Upper lobe of left lung (tissue), 6 donors: Measurements from ENCODE around the gene ITSN1. TPM values are rescaled to one million over a fixed set of nuclear protein-coding genes. Genes with fewer than 3 reads are reported as not detected.

Experiments
- ATAC-seq, 2 donors: fragments of 200-7000 bp; cut with Tn5 transposase; one replicate each; pipeline ENCODE4 v1.9.1; 2022; ENCODE audit warnings: mild to moderate bottlenecking in 2 of 2, moderate library complexity in 2 of 2; ENCODE audit not compliant: low FRiP score in 2 of 2
- DNase-seq, 2 donors: peaks; one replicate each; pipeline ENCODE4 v3.0.0-alpha.2; 2019 to 2020
- H3K27ac ChIP-seq, 4 donors: fragments of 200-600 bp; sonication (generic); one replicate each; pipeline ENCODE4 v1.5.1; 2016 to 2019
- H3K27me3 ChIP-seq, 4 donors: fragments of 200-600 bp; sonication (generic); one replicate each; pipeline ENCODE4 v1.5.1; 2017 to 2019
- H3K36me3 ChIP-seq, 4 donors: fragments of 200-600 bp; sonication (generic); one replicate each; pipeline ENCODE4 v1.5.1; 2016 to 2019
- H3K4me1 ChIP-seq, 4 donors: fragments of 200-600 bp; sonication (generic); one replicate each; pipeline ENCODE4 v1.5.1; 2018 to 2019
- H3K4me3 ChIP-seq, 4 donors: fragments of 200-600 bp; sonication (generic); one replicate each; pipeline ENCODE4 v1.5.1; 2017 to 2019; ENCODE audit warnings: mild to moderate bottlenecking in 2 of 4, moderate library complexity in 1 of 4
- H3K9me3 ChIP-seq, 4 donors: fragments of 200-600 bp; sonication (generic); one replicate each; pipeline ENCODE4 v1.5.1; 2018 to 2019
- EP300 ChIP-seq, 4 donors: sonication (generic); formaldehyde crosslinking; IDR thresholded peaks; one replicate each; pipeline ENCODE4 v1.5.1; 2017; ENCODE audit warnings: antibody characterized with exemption in 4 of 4, control low read depth in 2 of 4
- POLR2A ChIP-seq, 4 donors: fragments of 450-650 bp; IDR thresholded peaks; one replicate each; pipeline ENCODE4 v1.5.1; 2016 to 2017; ENCODE audit warnings: antibody characterized with exemption in 4 of 4, mild to moderate bottlenecking in 2 of 4
- POLR2AphosphoS5 ChIP-seq, 2 donors: sonication (generic); formaldehyde crosslinking; IDR thresholded peaks; one replicate each; pipeline ENCODE4 v1.5.1; 2017; ENCODE audit warnings: antibody characterized with exemption in 2 of 2
- WGBS, 2 donors: methylation state at CpG; one replicate each; pipeline ENCODE4 v1.1.5; 2017 to 2018; 5-methylcytosine and 5-hydroxymethylcytosine counted together
- total RNA-seq, 6 donors: library from RNA; depleted of rRNA in 4 of 6; stranded (reverse); fragments of >200 nt in 4 of 6; gene quantifications; one replicate each; pipeline versions ENCODE4 v1.1.0 to v1.2.1, GENCODE V29; 2016 to 2021
- TF ChIP-seq, protein P1 (sequence below), 6 experiments: fragments of 450-650 bp in 4 of 6; fragments of 200-600 bp in 2 of 6; sonication (generic) in 2 of 6; IDR thresholded peaks; one replicate each; pipeline ENCODE4 v1.5.1; 2016 to 2019; ENCODE audit warnings: antibody characterized with exemption in 6 of 6
- donor health status: DM: no; HTN: no; CAD: no; lungs with moderate emphysema.
- donor health status: DM: no; HTN: yes; CAD: no; lungs with severe emphysema.

Gene ITSN1
- total RNA-seq, 6 donors from 2014 or later: 19.3 to 103 (median 38.7) TPM

DNA sequence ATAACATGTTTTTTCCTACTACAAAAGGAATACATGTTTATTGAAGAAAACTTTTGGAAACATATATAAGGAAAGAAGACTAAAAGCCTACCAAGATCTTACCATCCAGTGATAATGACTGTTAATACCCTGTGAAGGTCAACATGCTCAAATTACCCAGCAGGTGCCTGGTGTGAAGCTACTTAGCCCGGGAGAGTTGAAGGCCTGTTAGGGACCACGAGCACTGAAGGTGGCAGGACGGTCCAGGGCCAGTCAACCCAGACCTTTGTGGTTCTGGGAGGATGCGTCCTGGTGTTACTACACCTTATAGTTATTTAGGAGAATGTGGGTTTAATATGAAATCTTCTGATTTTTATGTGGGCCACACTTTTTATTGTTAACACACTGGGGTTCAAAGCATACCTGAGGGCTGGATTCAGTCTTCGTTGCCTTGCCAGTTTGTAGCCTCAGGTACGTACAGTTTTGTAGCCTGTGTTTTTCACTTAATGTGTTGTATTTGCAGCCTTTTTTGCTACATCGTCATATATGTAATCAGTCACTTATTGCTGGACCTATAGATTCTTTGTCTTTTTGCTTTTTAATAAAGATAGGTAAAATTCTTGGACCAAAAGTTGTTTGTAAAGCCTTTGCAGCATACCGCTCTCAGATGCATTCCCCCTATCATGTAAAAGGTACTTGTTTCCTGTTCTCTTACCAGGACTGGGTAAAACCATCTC lies 9.8 kb downstream of the ITSN1 start:
- H3K36me3 ChIP-seq: no peaks in the 10 kb centered on the region
- TF ChIP-seq POLR2AphosphoS5 (IDR thresholded peaks at IDR 0.05): no peak
- TF ChIP-seq EP300 (IDR thresholded peaks at IDR 0.05): no peak
- TF ChIP-seq POLR2A (IDR thresholded peaks at IDR 0.05): no peak
- TF ChIP-seq, protein P1, sequence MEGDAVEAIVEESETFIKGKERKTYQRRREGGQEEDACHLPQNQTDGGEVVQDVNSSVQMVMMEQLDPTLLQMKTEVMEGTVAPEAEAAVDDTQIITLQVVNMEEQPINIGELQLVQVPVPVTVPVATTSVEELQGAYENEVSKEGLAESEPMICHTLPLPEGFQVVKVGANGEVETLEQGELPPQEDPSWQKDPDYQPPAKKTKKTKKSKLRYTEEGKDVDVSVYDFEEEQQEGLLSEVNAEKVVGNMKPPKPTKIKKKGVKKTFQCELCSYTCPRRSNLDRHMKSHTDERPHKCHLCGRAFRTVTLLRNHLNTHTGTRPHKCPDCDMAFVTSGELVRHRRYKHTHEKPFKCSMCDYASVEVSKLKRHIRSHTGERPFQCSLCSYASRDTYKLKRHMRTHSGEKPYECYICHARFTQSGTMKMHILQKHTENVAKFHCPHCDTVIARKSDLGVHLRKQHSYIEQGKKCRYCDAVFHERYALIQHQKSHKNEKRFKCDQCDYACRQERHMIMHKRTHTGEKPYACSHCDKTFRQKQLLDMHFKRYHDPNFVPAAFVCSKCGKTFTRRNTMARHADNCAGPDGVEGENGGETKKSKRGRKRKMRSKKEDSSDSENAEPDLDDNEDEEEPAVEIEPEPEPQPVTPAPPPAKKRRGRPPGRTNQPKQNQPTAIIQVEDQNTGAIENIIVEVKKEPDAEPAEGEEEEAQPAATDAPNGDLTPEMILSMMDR (IDR thresholded peaks at IDR 0.05): no peak
- ATAC-seq: no peak
- DNase-seq: no peak
- H3K27ac ChIP-seq: no peak overlapping the region
- 90 to 94% methylated on average over 8 of the region's 8 CpGs for WGBS, 2 donors
- no peaks in the 10 kb centered on the region for H3K27me3 ChIP-seq
- H3K4me3 ChIP-seq: no peak overlapping the region
- peaks cover 16 to 27% (median 20%) of the 10 kb centered on the region in 4 donors for H3K4me1 ChIP-seq
- H3K9me3 ChIP-seq: no peaks in the 10 kb centered on the region

DNA sequence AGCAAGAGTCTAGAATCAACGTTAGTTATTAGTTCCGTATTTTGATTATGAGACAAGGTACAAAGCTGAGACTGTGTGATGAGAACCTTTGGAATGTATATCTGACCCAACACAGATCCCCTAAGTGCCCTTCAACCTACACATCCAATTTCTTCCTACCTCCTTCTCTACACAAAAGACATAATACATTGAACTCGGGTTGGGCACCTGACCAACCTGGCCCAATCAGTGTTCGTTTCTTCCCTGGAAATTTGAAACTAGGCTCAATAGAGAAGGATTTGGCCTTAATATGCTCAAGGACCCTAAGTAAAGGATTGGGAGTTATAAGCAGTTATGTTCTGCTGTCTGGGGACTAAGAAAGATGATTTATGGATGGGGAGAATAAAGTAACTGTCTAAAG lies 12.1 kb downstream of the ITSN1 start:
- Histone ChIP-seq H3K4me3 (no peak overlapping the region), H3K9me3 (no peaks in the 10 kb centered on the region), H3K27me3 (no peaks in the 10 kb centered on the region), H3K36me3 (no peaks in the 10 kb centered on the region), H3K4me1 (peaks cover 13 to 28% (median 21%) of the 10 kb centered on the region in 4 donors), H3K27ac (no peak overlapping the region)
- DNase-seq (no peak), ATAC-seq (no peak)
- WGBS, 2 donors: 90 to 95% methylated on average over 4 of the region's 4 CpGs
- TF ChIP-seq POLR2A (IDR thresholded peaks at IDR 0.05) (no peak), EP300 (IDR thresholded peaks at IDR 0.05) (no peak), POLR2AphosphoS5 (IDR thresholded peaks at IDR 0.05) (no peak)
- TF ChIP-seq, protein P1 (IDR thresholded peaks at IDR 0.05): no peak

DNA sequence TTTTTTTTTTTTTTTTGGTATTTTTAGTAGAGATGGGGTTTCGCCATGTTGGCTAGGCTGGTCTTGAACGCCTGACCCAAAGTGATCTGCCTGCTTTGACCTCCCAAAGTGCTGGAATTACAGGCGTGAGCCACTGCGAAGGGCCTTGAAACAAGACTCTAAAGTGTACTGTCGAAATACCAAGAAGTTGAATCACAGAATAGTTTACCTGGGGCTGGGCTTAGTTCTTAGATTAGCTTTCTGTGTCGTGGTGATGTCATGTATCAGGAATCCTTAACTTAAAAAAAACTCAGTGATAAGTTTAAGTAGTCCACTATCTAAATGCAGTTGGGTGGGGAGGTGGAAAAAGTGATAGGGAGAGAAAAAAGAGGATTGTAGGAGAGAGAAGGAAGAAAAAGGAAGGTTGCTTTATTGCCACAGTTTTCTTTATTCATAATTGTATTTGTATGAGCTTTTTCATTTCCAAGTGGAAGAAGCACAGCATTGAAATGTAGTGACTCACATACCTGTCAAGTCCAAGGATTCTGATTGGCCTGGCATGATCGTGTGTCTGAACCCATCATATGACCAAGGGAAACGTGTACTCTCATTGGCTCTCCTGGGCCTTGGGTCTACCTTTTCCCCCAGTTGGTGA lies 13.4 kb downstream of the ITSN1 start:
- TF ChIP-seq POLR2AphosphoS5 (IDR thresholded peaks at IDR 0.05): no peak
- TF ChIP-seq POLR2A (IDR thresholded peaks at IDR 0.05): no peak
- no peak for TF ChIP-seq EP300 (IDR thresholded peaks at IDR 0.05)
- TF ChIP-seq, protein P1 (IDR thresholded peaks at IDR 0.05): no peak
- Histone ChIP-seq H3K36me3 (no peaks in the 10 kb centered on the region), H3K4me3 (no peak overlapping the region), H3K27ac (peak overlapping the region; percentile 38 to 62 (median 46)), H3K4me1 (peaks cover 7 to 25% (median 19%) of the 10 kb centered on the region in 4 donors), H3K27me3 (no peaks in the 10 kb centered on the region), H3K9me3 (no peaks in the 10 kb centered on the region)
- ATAC-seq (peak; percentile 62 to 91), DNase-seq (peak in 1 of 2 donors; percentile 60)
- 62 to 69% methylated on average over 8 of the region's 8 CpGs for WGBS, 2 donors

DNA sequence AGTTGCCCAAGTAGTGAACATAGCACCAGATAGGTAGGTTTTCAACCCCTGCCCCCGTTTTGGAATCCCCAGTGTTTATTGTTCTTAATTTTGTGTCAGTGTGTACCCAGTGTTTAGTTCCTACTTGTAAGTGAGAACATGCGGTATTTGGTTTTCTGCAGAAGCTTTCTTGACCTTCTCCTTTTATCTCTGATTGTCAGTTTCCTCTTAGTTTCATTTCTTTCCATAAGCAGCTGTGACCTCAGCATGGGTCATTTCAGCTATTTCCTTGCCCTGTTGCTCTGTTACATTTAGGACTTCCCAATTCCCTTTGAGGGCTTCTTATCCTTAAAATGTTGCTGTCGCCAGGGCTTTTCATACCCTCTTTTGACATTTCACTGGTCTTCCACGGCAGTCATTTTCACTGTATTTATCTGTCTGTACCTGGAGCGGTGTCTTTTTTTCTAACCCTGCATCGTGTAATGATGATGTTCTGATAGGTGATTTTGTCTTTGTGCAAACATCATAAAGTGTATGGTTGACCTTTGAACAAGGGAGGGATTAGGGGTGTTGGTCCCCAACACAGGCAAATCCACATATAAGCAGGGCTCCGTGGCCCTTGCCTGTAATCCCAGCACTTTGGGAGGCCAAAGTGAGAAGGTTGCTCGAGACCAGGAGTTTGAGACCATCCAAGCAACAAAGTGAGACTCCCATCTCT lies 15.0 kb downstream of the ITSN1 start:
- DNase-seq: no peak
- Histone ChIP-seq H3K27me3 (no peaks in the 10 kb centered on the region), H3K4me3 (no peak overlapping the region), H3K36me3 (no peaks in the 10 kb centered on the region), H3K9me3 (no peaks in the 10 kb centered on the region), H3K27ac (peak overlapping the region in 2 of 4 donors; percentile 4 to 49), H3K4me1 (peaks cover 6 to 25% (median 17%) of the 10 kb centered on the region in 4 donors)
- TF ChIP-seq, protein P1 (IDR thresholded peaks at IDR 0.05): no peak
- no peak for TF ChIP-seq POLR2AphosphoS5 (IDR thresholded peaks at IDR 0.05)
- no peak for TF ChIP-seq POLR2A (IDR thresholded peaks at IDR 0.05)
- no peak for TF ChIP-seq EP300 (IDR thresholded peaks at IDR 0.05)
- ATAC-seq: peak in 1 of 2 donors; percentile 63
- 41 to 56% methylated on average over 8 of the region's 8 CpGs for WGBS, 2 donors
